GM19328 (cell line): ENCODE results near the gene RMRP.

Experiments
- ATAC-seq: cut with Tn5 transposase; IDR thresholded peaks from one replicate; pipeline ENCODE4 v1.9.1; 2021; ENCODE audit warnings: mild to moderate bottlenecking, moderate library complexity; ENCODE audit not compliant: unreplicated experiment

Gene RMRP

GRCh38 chr9:35657546-35658136 is at the start of gene RMRP:
TSS of gene RMRP (minus strand) at chr9:35658019.
- ATAC-seq, result peak; percentile 80

DNA sequence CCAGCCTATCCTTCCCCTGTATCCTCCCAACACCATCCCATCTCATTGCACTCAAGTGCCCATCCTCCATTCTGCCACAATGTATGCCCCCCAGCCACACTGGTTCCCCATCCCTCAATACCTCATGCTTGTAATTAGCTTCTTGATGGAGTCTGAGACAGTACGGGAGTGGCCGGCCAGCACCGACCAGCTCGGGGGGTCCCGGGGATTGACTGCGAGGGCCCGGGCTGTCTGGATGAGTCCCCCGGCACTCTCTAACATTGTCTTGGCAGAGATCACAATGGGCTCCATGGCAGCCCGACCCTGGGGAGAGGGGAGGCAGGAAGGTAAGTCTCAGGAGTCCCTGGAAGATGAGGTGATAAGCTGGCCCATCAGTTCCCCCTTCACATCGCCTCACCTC is 49.1 kb upstream of the RMRP start:
- no peak for ATAC-seq

- ATAC-seq, result no peak
Measured at GRCh38 chr9:35705836-35706430, 48.1 kb upstream of the RMRP start.

- ATAC-seq, result no peak
Measured at GRCh38 chr9:35705372-35705771, 47.6 kb upstream of the RMRP start.

DNA sequence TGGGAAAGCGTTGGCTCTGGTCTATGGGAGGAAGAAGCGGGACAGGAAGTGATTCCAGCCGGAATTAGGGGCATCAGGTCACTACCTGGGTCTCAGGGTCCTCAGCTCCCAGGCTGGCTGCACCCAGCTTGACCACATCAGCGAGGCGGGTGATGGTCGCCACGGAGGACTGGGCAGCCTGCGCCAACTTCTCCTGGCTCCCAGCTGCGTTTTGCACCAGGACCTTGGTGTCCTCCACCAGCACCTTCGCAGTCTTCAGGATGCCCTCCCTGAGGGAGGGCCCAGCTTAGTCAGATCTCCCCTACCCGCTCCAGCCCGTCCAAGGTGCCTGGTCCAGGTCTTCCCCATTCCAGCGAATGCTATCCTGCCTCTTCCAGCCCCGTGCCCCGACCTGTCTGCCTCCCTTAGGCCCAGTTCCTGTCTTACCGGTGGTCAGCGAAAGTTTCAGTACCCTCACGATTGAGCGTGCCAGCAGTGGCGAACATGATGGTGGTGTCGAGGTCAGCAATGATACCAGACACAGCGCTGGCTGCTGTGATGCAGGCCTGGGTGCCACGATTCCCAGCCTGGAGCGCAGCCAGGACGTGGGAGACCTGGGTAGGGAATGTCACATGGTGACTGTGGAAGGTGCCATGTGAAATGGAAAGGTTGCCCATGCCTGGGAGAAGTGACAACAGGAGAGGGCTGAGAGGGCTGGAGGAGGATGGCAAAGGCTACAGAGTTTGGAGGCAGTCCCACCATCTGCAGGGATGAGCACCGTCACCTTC is 46.3 kb upstream of the RMRP start:
- ATAC-seq, result no peak

GRCh38 chr9:35702696-35703095 is 44.9 kb upstream of the RMRP start:
- no peak for ATAC-seq

GRCh38 chr9:35700942-35701341 is 43.1 kb upstream of the RMRP start:
- ATAC-seq, result no peak

- ATAC-seq, result no peak
Measured at GRCh38 chr9:35700031-35700430, 42.2 kb upstream of the RMRP start.

DNA sequence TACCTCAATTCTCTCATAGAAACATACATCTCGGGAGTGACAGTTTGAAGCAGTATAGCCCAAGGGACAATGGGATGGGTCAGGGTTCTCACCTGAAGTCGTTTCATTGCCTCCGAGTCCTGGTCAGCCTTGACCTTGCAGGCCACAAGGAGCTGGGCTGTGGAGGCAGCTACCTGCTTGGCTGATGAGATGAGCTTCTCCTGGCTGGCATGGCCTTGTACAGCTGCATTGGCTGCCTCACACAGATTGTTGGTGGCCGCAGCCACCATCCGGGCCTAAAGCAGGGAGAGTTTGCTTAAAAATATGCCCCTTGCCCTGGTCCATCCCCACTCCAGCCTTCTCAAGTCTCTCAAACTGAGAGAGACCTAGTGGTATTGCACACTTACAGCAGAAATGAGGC is 40.4 kb upstream of the RMRP start:
- ATAC-seq, result no peak

- no peak for ATAC-seq
Measured at GRCh38 chr9:35697486-35697885, 39.7 kb upstream of the RMRP start.

DNA sequence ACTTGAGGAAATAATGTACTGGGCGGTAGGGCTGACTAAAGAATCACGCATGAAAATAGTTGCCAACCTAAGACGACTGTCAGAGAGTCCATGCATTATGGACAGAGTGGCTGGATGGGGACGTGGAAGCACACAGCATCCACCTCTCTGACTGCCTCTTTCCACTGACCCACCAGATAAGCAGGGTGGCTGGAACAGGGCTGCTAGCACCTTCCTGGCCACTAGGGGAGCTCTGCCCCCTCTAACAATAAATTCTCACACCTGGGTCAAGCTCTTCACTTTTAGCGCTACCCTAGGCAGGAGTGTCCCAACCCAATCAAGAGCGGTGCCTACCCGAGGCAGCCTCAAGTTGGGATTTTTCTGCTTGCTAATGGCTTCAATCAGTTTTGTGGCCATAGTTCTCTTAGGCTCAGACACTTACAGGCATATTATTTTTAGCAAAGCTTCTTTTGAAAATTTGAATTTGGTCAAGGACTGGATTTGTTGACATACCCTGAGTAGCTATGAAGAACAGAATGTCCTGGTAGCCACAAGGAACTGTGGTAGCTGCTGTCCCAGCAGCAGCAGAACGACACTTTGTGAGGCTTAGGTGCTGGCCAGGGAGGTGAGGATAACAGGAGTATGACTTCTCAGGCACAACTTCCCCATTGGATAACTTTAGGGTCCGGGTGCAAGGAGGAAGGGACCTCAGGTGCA is 38.8 kb upstream of the RMRP start:
- peak; percentile 70 for ATAC-seq

DNA sequence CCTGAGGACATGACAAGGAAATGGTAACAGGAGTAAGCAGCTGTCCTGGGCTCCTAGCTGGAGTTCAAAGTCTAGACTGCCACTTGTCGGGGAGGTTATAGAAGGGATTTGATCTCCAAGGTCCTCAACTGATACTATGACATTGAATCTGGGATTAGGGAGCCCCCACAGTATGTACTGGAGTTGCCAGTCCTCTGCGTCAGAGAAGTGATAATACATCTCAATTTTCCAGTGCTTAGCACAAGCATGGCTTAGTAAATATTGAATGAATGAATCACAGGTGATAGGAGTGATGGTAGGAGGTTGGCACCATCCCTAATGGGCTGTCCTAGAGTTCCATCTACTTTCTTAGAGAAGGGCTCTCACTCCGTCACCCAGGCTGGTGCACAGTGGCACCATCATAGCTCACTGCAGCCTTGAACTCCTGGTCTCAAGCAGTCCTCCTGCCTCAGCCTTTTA is 38.2 kb upstream of the RMRP start:
- no peak for ATAC-seq

- no peak for ATAC-seq
Measured at GRCh38 chr9:35691757-35692301, 34.0 kb upstream of the RMRP start.

DNA sequence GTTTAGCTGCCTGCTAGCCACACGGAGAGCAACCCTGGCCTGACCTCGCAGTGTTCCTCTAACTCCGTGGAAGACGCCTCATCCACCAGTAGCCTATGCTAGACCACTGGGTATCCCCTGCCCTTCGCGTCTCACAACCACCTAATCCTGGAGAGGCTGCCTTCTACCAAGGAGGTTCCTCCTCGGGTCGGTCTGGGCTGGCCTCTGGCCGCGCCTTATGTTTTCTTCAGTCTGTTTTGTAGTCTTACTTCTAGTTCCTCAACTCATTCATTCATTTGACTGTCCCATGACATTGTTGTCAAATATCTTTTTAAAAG is 33.5 kb upstream of the RMRP start:
- no peak for ATAC-seq

DNA sequence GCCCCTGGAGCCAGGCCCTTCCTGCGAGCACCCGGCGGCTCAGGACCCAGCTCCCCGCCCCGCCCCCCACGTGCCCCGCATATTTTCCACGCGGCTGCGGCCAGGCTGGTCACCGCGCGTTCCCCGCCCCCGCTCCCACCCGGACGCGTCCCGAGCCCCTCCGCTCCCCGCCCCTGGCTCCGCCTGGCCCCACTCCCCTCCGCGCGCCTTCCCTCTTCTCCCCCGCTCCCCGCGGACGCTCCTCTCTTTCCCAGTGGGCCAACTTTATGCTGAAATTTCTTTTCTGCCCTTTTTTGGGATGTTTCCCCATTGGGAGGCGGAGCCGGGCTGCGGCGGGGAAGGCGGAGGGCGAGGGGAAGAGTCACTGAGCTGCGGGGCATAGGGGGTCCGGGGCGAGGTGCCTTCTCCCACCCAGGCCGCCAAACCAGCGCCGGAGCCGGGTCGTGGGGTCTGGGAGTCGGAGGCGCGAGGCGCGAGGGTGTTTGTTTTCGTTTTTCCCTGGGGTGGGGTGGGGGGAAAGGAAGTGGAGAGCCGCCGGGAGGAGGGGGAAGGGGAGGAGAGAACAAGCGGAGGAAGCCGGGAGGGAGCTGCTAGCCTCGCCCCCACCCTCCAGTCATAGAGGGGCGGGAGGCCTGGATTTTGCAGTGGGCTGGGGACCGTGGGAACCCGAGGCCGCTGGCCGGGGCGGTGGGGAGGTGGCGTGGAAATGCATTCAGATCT is 33.0 kb upstream of the RMRP start:
- no peak for ATAC-seq

DNA sequence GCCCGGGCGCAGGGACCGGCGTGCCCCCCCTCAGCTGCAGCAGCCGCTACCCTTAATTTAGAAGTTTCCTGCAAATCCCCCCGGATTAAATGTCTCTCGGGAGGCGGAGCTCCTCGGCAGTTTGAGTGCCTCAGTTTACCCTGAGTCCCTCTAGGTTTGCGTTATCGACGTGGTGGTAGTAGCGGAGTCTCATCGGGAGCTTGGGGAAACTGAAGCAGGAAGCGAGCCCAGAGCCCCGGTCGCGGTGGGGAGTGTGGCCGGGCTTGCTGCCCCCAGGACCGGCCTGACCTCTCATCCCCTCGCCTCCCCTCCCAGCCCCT is 32.4 kb upstream of the RMRP start:
- no peak for ATAC-seq

- ATAC-seq, result no peak
Measured at GRCh38 chr9:35689542-35690293, 31.9 kb upstream of the RMRP start, which contains the start of gene TPM2. TSS of gene TPM2 (minus strand) at chr9:35689925. CDS start at chr9:35689817, 108 bp downstream.

DNA sequence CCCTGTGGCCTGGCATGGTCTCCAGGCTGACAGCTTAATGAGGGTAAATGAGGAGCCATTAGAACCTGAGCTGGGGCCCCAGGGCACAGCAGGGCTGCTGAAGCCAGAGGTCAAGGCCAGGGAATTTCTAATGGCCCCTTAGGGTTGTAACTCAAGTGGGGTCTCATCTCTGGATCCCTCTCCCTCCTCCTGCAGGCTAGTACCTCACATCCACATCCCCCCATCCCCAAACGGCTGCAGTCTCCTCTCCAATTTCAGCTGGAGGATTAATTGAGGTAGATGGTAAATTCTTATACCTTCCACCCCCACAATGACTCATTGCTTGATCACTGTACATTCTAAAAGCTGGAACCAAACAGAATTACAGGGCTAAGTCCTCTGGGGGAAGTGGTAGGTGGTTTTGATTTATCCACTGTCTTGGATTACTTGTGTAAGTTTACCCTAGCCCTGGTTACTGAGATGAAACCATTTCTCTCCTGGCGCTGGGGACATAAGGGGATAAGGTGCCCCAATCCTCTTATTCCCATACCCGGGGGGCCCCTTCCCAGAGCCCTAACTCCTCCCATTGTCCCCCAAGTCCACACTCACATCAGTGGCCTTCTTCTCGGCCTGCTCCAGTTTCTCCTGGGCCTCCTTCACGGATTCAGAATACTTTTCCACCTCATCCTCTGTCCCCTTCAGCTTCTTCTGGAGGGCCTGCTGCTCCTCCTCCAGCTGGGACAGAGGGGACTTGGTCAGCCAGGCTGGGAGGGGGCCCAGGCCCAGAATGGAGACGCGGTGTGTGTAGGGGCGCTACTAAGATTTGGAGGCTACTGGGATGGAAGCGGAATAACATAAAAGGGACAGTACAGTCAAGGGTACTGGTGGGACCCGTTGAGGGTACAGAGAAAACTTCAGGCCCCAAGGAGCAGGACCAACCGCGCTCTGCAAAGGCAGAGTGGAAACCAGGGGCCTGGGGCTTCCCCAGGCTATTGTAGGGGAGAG is 31.0 kb upstream of the RMRP start:
- no peak for ATAC-seq

GRCh38 chr9:35687972-35688557 is 30.2 kb upstream of the RMRP start:
- no peak for ATAC-seq
